SH-SY5Y (cell line): ENCODE data around the gene PCNT.

Source experiments
- GATA2 ChIP-seq: IDR thresholded peaks from 2 replicates; pipeline ENCODE4 v1.6.1; 2011; ENCODE audit warnings: mild to moderate bottlenecking, low read depth, low read length
- GATA3 ChIP-seq: IDR thresholded peaks from 2 replicates; pipeline ENCODE4 v1.6.1; 2011; ENCODE audit warnings: low read depth, mild to moderate bottlenecking, low read length, moderate library complexity

DNA sequence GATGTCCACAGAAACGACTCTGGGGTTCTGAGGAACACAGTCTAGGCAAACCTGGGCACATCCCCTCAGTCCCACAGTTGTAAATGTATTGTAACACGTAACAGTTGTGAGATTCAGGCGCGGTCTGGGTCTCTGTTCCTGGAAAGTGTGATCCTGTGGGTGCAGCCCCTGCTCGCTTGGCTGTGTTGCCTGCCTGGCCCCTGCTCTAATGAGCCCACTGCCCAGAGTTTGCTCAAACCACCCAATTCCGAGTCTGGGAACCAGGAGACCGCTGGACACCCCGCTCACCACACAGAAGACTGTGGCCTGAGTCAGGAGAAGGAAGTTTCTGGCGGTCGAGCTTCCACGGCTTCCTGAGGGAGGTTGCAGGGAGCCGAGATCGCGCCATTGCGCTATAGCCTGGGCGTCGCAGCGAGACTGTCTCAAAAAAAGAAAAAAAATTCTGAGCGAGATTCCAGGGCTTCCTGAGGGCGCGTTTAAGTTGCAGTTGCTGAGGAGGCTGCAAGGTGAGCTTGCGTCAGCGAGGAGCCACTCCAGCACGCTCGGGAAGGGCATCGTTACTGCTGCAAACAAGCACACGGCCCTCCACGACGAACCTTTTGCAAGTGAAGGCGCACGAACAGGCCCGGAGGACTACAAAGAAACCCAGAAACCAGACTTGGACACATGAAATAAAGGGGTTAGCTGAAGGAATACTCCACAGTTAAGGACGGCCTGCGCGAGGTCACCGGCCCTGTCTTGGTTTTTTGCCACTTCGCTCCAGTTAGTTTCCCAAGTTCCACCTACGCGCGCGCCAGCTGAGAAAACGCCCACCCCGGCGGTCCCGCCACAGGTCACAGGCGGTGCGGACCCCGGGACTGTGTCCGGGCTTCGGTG is 1.4 kb upstream of the PCNT start:
- TF ChIP-seq GATA2 (no peak), GATA3 (no peak)
